Measurements from ENCODE around the gene GNAO1. TPM values are rescaled to one million over a fixed set of nuclear protein-coding genes. Genes with fewer than 3 reads are reported as not detected.

Gene GNAO1
- polyA plus RNA-seq, 1 donor from 2014 or later: 31.5 TPM

- Histone ChIP-seq H3K27me3 (ENCODE audit: insufficient read depth, low read depth, low read length) (no peaks in the 10 kb centered on the region), H3K79me2 (replicated peaks; ENCODE audit: insufficient read depth, low read length) (no peaks in the 10 kb centered on the region), H2AFZ (ENCODE audit: low read depth, low read length) (no peak overlapping the region), H3K4me3 (ENCODE audit: low read length) (no peak overlapping the region), H3F3A (ENCODE audit: insufficient read depth, low read length, poor library complexity, severe bottlenecking) (no peaks in the 10 kb centered on the region), H3K9me3 (ENCODE audit: low read length) (no peaks in the 10 kb centered on the region), H3K9ac (ENCODE audit: low read length) (peak overlapping the region; percentile 18), H3K36me3 (ENCODE audit: insufficient read depth, low read length) (no peaks in the 10 kb centered on the region), H3K27ac (ENCODE audit: low read length) (no peak overlapping the region), H3K4me2 (ENCODE audit: low read length) (no peak overlapping the region), H3K9me2 (ENCODE audit: insufficient read depth, low read length) (no peaks in the 10 kb centered on the region), H4K20me1 (ENCODE audit: insufficient read depth) (no peaks in the 10 kb centered on the region)
- TF ChIP-seq POLR2AphosphoS5 (IDR thresholded peaks at IDR 0.05) (no peak), EP300 (conservative IDR thresholded peaks at IDR 0.05; ENCODE audit: poor library complexity, severe bottlenecking) (no peak), MXI1 (conservative IDR thresholded peaks at IDR 0.05; ENCODE audit: poor library complexity, severe bottlenecking) (peak; percentile 36), CTCF (IDR thresholded peaks at IDR 0.05; ENCODE audit: poor library complexity, severe bottlenecking) (peak; percentile 80), RAD21 (conservative IDR thresholded peaks at IDR 0.05) (peak; percentile 73), SMC3 (conservative IDR thresholded peaks at IDR 0.05; ENCODE audit: poor library complexity) (peak; percentile 88), REST (IDR thresholded peaks at IDR 0.05; ENCODE audit: borderline replicate concordance) (no peak), TAF1 (IDR thresholded peaks at IDR 0.05; ENCODE audit: low read depth) (no peak), EZH2 (IDR thresholded peaks at IDR 0.05; ENCODE audit: borderline replicate concordance, insufficient read depth, low read length, poor library complexity, severe bottlenecking) (no peak)
These were observed 165.3 kb downstream of the GNAO1 start for GRCh38 chr16:56356276-56357240.

- H3K36me3 ChIP-seq (ENCODE audit: insufficient read depth, low read length): no peaks in the 10 kb centered on the region
- H3K9me2 ChIP-seq (ENCODE audit: insufficient read depth, low read length): no peaks in the 10 kb centered on the region
- no peaks in the 10 kb centered on the region for H3K27me3 ChIP-seq (ENCODE audit: insufficient read depth, low read depth, low read length)
- no peak for TF ChIP-seq CTCF (IDR thresholded peaks at IDR 0.05; ENCODE audit: poor library complexity, severe bottlenecking)
- no peak for TF ChIP-seq TAF1 (IDR thresholded peaks at IDR 0.05; ENCODE audit: low read depth)
- TF ChIP-seq POLR2AphosphoS5 (IDR thresholded peaks at IDR 0.05): no peak
- no peaks in the 10 kb centered on the region for H4K20me1 ChIP-seq (ENCODE audit: insufficient read depth)
- no peak overlapping the region for H3K27ac ChIP-seq (ENCODE audit: low read length)
- no peaks in the 10 kb centered on the region for H3F3A ChIP-seq (ENCODE audit: insufficient read depth, low read length, poor library complexity, severe bottlenecking)
- no peaks in the 10 kb centered on the region for H3K9me3 ChIP-seq (ENCODE audit: low read length)
- H3K79me2 ChIP-seq (replicated peaks; ENCODE audit: insufficient read depth, low read length): no peaks in the 10 kb centered on the region
- no peak overlapping the region for H3K4me2 ChIP-seq (ENCODE audit: low read length)
- H3K9ac ChIP-seq (ENCODE audit: low read length): no peak overlapping the region
- H2AFZ ChIP-seq (ENCODE audit: low read depth, low read length): no peak overlapping the region
- no peak overlapping the region for H3K4me3 ChIP-seq (ENCODE audit: low read length)
These were observed 166.0 kb downstream of the GNAO1 start for GRCh38 chr16:56357241-56357764.
